ENCODE data around the gene PRSS12. TPM values are rescaled to one million over a fixed set of nuclear protein-coding genes. Genes with fewer than 3 reads are reported as not detected.

The PRSS12 gene
- total RNA-seq, 4 donors from 2014 or later: under 0.01 to 1.4 (median 0.48) TPM

DNA sequence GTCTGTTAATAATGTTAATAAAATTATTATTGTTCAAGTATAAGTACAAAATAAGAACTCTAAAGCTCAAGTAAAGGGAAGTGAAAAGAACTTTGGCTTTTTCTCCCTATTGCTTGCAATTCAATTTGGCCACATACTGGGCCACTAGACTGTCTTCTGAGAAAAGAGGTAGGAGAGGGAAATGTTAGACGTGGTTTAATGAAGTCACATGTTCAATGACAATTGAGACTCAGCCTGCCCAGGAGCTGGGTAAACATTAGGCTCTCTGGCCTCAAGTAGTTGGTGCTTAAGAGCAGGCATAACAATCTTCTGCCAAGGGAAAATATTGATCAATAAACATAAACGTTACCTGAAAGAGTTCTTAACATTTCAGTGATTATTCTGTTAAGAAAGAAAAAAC, 15.1 kb upstream of the PRSS12 start:
- WGBS: 76% methylated on average over 2 of the region's 2 CpGs
- Histone ChIP-seq H3K4me1 (no peaks in the 10 kb centered on the region), H3K27ac (replicated peaks in 1 of 4) (no peak overlapping the region), H3K9me3 (no peaks in the 10 kb centered on the region), H3K36me3 (no peaks in the 10 kb centered on the region), H3K4me3 (no peak overlapping the region), H3K27me3 (peaks cover 0 to 7% (median 0%) of the 10 kb centered on the region in 4 donors)
- DNase-seq (ENCODE audit: extremely low spot score): no peak
- intact Hi-C loops (cut with DNase I): no loop called here
- TF ChIP-seq POLR2AphosphoS5 (IDR thresholded peaks at IDR 0.05): no peak
- TF ChIP-seq, protein P1, sequence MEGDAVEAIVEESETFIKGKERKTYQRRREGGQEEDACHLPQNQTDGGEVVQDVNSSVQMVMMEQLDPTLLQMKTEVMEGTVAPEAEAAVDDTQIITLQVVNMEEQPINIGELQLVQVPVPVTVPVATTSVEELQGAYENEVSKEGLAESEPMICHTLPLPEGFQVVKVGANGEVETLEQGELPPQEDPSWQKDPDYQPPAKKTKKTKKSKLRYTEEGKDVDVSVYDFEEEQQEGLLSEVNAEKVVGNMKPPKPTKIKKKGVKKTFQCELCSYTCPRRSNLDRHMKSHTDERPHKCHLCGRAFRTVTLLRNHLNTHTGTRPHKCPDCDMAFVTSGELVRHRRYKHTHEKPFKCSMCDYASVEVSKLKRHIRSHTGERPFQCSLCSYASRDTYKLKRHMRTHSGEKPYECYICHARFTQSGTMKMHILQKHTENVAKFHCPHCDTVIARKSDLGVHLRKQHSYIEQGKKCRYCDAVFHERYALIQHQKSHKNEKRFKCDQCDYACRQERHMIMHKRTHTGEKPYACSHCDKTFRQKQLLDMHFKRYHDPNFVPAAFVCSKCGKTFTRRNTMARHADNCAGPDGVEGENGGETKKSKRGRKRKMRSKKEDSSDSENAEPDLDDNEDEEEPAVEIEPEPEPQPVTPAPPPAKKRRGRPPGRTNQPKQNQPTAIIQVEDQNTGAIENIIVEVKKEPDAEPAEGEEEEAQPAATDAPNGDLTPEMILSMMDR (IDR thresholded peaks at IDR 0.05): no peak
- TF ChIP-seq POLR2A (IDR thresholded peaks at IDR 0.05; ENCODE audit: low read depth): no peak
- TF ChIP-seq EP300 (IDR thresholded peaks at IDR 0.05): no peak

- intact Hi-C loops (cut with DNase I): no loop called here
- H3K27ac ChIP-seq (replicated peaks in 1 of 4): no peak overlapping the region
- DNase-seq (ENCODE audit: extremely low spot score): no peak
- TF ChIP-seq, protein P1 (IDR thresholded peaks at IDR 0.05): no peak
- TF ChIP-seq POLR2AphosphoS5 (IDR thresholded peaks at IDR 0.05): no peak
- TF ChIP-seq POLR2A (IDR thresholded peaks at IDR 0.05; ENCODE audit: low read depth): no peak
- H3K36me3 ChIP-seq: no peaks in the 10 kb centered on the region
- no peak overlapping the region for H3K4me3 ChIP-seq
- 88% methylated on average over 3 of the region's 3 CpGs for WGBS
- H3K27me3 ChIP-seq: peaks cover 0 to 7% (median 0%) of the 10 kb centered on the region in 4 donors
- H3K9me3 ChIP-seq: no peaks in the 10 kb centered on the region
- H3K4me1 ChIP-seq: no peaks in the 10 kb centered on the region
These were observed 14.6 kb upstream of the PRSS12 start for GRCh38 chr4:118367361-118367760.

GRCh38 chr4:118363166-118363565, 10.4 kb upstream of the PRSS12 start:
- whole genome bisulfite sequencing: 43% methylated on average over 3 of the region's 3 CpGs
- no peak for DNase-seq (ENCODE audit: extremely low spot score)

GRCh38 chr4:118361192-118361591, 8.4 kb upstream of the PRSS12 start:
- peaks cover 0 to 7% (median 0%) of the 10 kb centered on the region in 4 donors for H3K27me3 ChIP-seq
- no peak for DNase-seq (ENCODE audit: extremely low spot score)
- intact Hi-C loops (cut with DNase I): no loop called here
- no peak overlapping the region for H3K27ac ChIP-seq (replicated peaks in 1 of 4)
- H3K4me1 ChIP-seq: no peaks in the 10 kb centered on the region
- TF ChIP-seq EP300 (IDR thresholded peaks at IDR 0.05) (no peak), POLR2AphosphoS5 (IDR thresholded peaks at IDR 0.05) (no peak), POLR2A (IDR thresholded peaks at IDR 0.05; ENCODE audit: low read depth) (no peak)
- TF ChIP-seq, protein P1 (IDR thresholded peaks at IDR 0.05): no peak
- no peak overlapping the region for H3K4me3 ChIP-seq
- no peaks in the 10 kb centered on the region for H3K9me3 ChIP-seq
- no peaks in the 10 kb centered on the region for H3K36me3 ChIP-seq

More at GRCh38 chr4:118363166-118363565, 10.4 kb upstream of the PRSS12 start:
- H3K36me3 ChIP-seq: no peaks in the 10 kb centered on the region
- TF ChIP-seq, protein P1 (IDR thresholded peaks at IDR 0.05): no peak
- TF ChIP-seq POLR2AphosphoS5 (IDR thresholded peaks at IDR 0.05) (no peak), EP300 (IDR thresholded peaks at IDR 0.05) (no peak), POLR2A (IDR thresholded peaks at IDR 0.05; ENCODE audit: low read depth) (no peak)
- H3K27me3 ChIP-seq: no peaks in the 10 kb centered on the region
- no peak overlapping the region for H3K27ac ChIP-seq (replicated peaks in 1 of 4)
- H3K4me1 ChIP-seq: no peaks in the 10 kb centered on the region
- no peaks in the 10 kb centered on the region for H3K9me3 ChIP-seq
- intact Hi-C loops (cut with DNase I): no loop called here
- H3K4me3 ChIP-seq: no peak overlapping the region

DNA sequence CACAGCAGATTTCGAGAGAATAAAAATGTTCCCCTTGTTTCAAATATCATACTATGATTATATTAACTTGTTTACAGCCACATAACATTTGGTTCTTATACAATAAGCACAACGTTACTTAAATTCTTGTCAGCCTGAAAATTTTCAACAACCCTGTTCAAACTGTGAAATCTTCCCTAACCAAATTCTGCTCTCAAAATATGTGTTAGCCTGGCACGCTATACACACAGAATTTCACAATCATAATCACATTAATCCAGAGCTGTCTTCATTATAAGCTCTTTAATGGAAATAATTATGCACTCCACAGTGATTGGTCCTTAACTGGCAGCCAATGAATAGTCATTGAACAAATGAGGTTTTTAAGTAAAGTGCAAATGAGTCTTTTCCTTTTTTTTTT, 7.3 kb upstream of the PRSS12 start:
- no peaks in the 10 kb centered on the region for H3K4me1 ChIP-seq
- 68% methylated on average over 3 of the region's 3 CpGs for WGBS
- H3K9me3 ChIP-seq: no peaks in the 10 kb centered on the region
- TF ChIP-seq, protein P1 (IDR thresholded peaks at IDR 0.05): no peak
- TF ChIP-seq EP300 (IDR thresholded peaks at IDR 0.05): no peak
- no peak for TF ChIP-seq POLR2AphosphoS5 (IDR thresholded peaks at IDR 0.05)
- TF ChIP-seq POLR2A (IDR thresholded peaks at IDR 0.05; ENCODE audit: low read depth): no peak
- peaks cover 0 to 18% (median 2%) of the 10 kb centered on the region in 4 donors for H3K27me3 ChIP-seq
- intact Hi-C loops (cut with DNase I): no loop called here
- no peak for DNase-seq (ENCODE audit: extremely low spot score)
- no peak overlapping the region for H3K4me3 ChIP-seq
- H3K36me3 ChIP-seq: no peaks in the 10 kb centered on the region
- H3K27ac ChIP-seq (replicated peaks in 1 of 4): no peak overlapping the region

All from esophagus muscularis mucosa (tissue), 4 donors.